ENCODE data around the gene TMEM94. TPM values are rescaled to one million over a fixed set of nuclear protein-coding genes. Genes with fewer than 3 reads are reported as not detected.
A peak's percentile ranks its signal among the peaks of the same experiment; 100 is the strongest.

Gene TMEM94
- total and polyA plus RNA-seq, 9 of the 15 experiments (the other 6 are each of a cell fraction or from before 2014, with no cell fraction given), result 0.35 to 48.1 (median 14.4) TPM

GRCh38 chr17:75498039-75498725 lies 41.7 kb downstream of the TMEM94 start:
- H3K27ac ChIP-seq (ENCODE audit: extremely low read depth, low read depth, low read length), result no peak overlapping the region
- H3K4me2 ChIP-seq (ENCODE audit: insufficient read depth, low read length), result no peak overlapping the region
- ATAC-seq (no peak), FAIRE-seq (no peak), DNase-seq (ENCODE audit: extremely low read depth in 1 of 4, low spot score in 3 of 4) (no peak)
- in situ Hi-C loops (cut with MboI), result loop anchor here (5.0 kb wide), 1 partner anchor 71 kb away; no protein-coding TSS in a partner anchor
- TF ChIP-seq, protein P1, sequence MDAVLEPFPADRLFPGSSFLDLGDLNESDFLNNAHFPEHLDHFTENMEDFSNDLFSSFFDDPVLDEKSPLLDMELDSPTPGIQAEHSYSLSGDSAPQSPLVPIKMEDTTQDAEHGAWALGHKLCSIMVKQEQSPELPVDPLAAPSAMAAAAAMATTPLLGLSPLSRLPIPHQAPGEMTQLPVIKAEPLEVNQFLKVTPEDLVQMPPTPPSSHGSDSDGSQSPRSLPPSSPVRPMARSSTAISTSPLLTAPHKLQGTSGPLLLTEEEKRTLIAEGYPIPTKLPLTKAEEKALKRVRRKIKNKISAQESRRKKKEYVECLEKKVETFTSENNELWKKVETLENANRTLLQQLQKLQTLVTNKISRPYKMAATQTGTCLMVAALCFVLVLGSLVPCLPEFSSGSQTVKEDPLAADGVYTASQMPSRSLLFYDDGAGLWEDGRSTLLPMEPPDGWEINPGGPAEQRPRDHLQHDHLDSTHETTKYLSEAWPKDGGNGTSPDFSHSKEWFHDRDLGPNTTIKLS (IDR thresholded peaks at IDR 0.05; ENCODE audit: borderline replicate concordance, low read depth), result no peak
- TF ChIP-seq, protein P2, sequence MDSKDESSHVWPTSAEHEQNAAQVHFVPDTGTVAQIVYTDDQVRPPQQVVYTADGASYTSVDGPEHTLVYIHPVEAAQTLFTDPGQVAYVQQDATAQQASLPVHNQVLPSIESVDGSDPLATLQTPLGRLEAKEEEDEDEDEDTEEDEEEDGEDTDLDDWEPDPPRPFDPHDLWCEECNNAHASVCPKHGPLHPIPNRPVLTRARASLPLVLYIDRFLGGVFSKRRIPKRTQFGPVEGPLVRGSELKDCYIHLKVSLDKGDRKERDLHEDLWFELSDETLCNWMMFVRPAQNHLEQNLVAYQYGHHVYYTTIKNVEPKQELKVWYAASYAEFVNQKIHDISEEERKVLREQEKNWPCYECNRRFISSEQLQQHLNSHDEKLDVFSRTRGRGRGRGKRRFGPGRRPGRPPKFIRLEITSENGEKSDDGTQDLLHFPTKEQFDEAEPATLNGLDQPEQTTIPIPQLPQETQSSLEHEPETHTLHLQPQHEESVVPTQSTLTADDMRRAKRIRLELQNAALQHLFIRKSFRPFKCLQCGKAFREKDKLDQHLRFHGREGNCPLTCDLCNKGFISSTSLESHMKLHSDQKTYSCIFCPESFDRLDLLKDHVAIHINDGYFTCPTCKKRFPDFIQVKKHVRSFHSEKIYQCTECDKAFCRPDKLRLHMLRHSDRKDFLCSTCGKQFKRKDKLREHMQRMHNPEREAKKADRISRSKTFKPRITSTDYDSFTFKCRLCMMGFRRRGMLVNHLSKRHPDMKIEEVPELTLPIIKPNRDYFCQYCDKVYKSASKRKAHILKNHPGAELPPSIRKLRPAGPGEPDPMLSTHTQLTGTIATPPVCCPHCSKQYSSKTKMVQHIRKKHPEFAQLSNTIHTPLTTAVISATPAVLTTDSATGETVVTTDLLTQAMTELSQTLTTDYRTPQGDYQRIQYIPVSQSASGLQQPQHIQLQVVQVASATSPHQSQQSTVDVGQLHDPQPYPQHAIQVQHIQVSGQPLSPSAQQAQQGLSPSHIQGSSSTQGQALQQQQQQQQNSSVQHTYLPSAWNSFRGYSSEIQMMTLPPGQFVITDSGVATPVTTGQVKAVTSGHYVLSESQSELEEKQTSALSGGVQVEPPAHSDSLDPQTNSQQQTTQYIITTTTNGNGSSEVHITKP (IDR thresholded peaks at IDR 0.05; ENCODE audit: partially characterized antibody), result no peak
- TF ChIP-seq POLR2G (IDR thresholded peaks at IDR 0.05; ENCODE audit: low read depth, low read length) (peak; percentile 19; the same call in 1 of the 2 replicates), KLF13 (tag; IDR thresholded peaks at IDR 0.05; ENCODE audit: borderline replicate concordance, low read depth) (no peak), CBX2 (IDR thresholded peaks at IDR 0.05; ENCODE audit: insufficient read depth, low read length, poor library complexity, severe bottlenecking) (no peak), ARNT (IDR thresholded peaks at IDR 0.05) (no peak)
- peaks cover 3% of the 10 kb centered on the region for H3K9me1 ChIP-seq (ENCODE audit: control insufficient read depth, insufficient read depth, low read length)
- BruUV-seq (replicated peaks), result no TSS peak
- H3K9ac ChIP-seq (ENCODE audit: insufficient read depth in 1 of 2, low read depth in 2 of 2, low read length in 2 of 2), result no peak overlapping the region; a peak in 1 of 4 replicates
- no peak overlapping the region for H2AFZ ChIP-seq (ENCODE audit: low read depth, low read length)
- intact Hi-C loops (cut with micrococcal nuclease), result no loop called here
- no peaks in the 10 kb centered on the region for H3K27me3 ChIP-seq (ENCODE audit: control insufficient read depth in 2 of 2, insufficient read depth in 2 of 2, low read length in 2 of 2)
- no peak overlapping the region for H3K4me3 ChIP-seq
- ChIA-PET CTCF (ENCODE audit: low intra/inter-chr PET ratio) (no interaction called here), POLR2A (interaction anchor here (0.5 to 2.8 kb wide), 9 partner anchors 8 to 917 kb away, joined by 3 to 9 read pairs (median 4); no protein-coding TSS in a partner anchor)
- 82% methylated on average over 15 of the region's 21 CpGs for WGBS (ENCODE audit: insufficient coverage, low coverage, missing lambda C conversion rate)
- no peaks in the 10 kb centered on the region for H4K20me1 ChIP-seq (replicated peaks; ENCODE audit: control insufficient read depth, insufficient read depth, low read length)
- peaks cover 0 to 54% of the 10 kb centered on the region in 2 experiments; a peak in 2 of 5 replicates for H3K4me1 ChIP-seq (replicated peaks in 1 of 2; ENCODE audit: control insufficient read depth in 2 of 2, insufficient read depth in 2 of 2, low read length in 2 of 2)
- no peaks in the 10 kb centered on the region for H3K9me3 ChIP-seq (replicated peaks; ENCODE audit: control insufficient read depth, insufficient read depth, low read depth, low read length)
- H3K79me2 ChIP-seq (ENCODE audit: control insufficient read depth, insufficient read depth, low read length), result no peaks in the 10 kb centered on the region
- peaks cover 49% of the 10 kb centered on the region; the same call in 2 of the 3 replicates for H3K36me3 ChIP-seq (ENCODE audit: control insufficient read depth, insufficient read depth, low read length)
